ENCODE data around the gene SEMA3A. TPM values are rescaled to one million over a fixed set of nuclear protein-coding genes. Genes with fewer than 3 reads are reported as not detected.
"Not testable (repeated sequence)": the region's sequence is repeated elsewhere in the genome, so short reads cannot be mapped to it uniquely, and the experiment has no call there.

The SEMA3A gene
- total and polyA plus RNA-seq, 11 donors: 0.30 to 6.6 (median 1.4) TPM

DNA sequence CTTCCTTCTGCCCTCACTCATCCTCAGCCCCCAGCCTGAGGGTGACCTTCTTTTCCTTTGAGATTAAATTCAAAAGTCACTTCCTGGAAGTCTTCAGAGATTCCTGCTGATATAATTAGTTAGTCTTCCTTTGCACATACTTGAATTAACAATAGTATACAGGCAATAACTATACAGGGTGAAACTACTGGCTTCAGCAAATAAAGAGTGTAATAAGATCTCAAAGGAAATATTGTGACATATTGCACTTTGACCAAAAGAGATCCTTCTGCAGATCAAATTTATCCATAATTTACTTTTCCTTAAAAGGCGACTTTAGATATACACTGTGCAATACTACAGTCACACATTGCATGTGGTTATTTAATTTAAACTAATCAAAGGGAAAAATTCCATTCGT, 123.8 kb downstream of the SEMA3A start:
- ATAC-seq: no peak
- H3K4me1 ChIP-seq: no peaks in the 10 kb centered on the region
- WGBS, 4 donors: 53 to 67% (median 60%) methylated on average over 2 of the region's 2 CpGs
- H3K4me3 ChIP-seq: no peak overlapping the region
- intact Hi-C loops (cut with DNase I): no loop called here
- no peak overlapping the region for H3K27ac ChIP-seq
- H3K36me3 ChIP-seq: no peaks in the 10 kb centered on the region
- TF ChIP-seq POLR2A (IDR thresholded peaks at IDR 0.05): no peak
- TF ChIP-seq, protein P1, sequence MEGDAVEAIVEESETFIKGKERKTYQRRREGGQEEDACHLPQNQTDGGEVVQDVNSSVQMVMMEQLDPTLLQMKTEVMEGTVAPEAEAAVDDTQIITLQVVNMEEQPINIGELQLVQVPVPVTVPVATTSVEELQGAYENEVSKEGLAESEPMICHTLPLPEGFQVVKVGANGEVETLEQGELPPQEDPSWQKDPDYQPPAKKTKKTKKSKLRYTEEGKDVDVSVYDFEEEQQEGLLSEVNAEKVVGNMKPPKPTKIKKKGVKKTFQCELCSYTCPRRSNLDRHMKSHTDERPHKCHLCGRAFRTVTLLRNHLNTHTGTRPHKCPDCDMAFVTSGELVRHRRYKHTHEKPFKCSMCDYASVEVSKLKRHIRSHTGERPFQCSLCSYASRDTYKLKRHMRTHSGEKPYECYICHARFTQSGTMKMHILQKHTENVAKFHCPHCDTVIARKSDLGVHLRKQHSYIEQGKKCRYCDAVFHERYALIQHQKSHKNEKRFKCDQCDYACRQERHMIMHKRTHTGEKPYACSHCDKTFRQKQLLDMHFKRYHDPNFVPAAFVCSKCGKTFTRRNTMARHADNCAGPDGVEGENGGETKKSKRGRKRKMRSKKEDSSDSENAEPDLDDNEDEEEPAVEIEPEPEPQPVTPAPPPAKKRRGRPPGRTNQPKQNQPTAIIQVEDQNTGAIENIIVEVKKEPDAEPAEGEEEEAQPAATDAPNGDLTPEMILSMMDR (IDR thresholded peaks at IDR 0.05): no peak
- no peak for DNase-seq
- H3K9me3 ChIP-seq: no peaks in the 10 kb centered on the region
- H3K27me3 ChIP-seq: no peaks in the 10 kb centered on the region

DNA sequence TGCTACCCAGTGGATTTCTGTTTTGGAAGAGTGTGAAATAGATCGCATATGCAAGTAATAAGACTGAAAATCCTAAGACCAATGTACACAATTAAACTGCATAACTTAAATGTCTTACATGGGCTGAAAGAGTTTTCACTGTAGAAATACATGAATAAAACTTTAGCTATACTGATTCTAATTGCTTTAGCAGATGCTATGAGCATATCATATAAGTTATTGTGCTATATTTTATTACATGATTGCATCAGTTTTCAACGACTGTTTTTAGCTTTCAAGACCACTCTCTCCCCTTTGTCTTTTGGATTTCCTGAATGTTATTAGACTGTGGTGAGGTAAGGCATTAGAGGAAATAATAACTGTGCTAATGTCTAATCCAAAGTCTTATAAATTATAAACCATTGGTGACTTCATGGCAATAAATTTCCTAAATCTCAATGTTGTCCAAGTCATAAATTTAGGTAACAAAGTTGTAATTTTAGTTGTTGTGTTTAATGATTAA, 124.5 kb downstream of the SEMA3A start:
- Histone ChIP-seq H3K4me3 (no peak overlapping the region), H3K36me3 (no peaks in the 10 kb centered on the region), H3K27ac (no peak overlapping the region), H3K27me3 (no peaks in the 10 kb centered on the region), H3K9me3 (no peaks in the 10 kb centered on the region), H3K4me1 (no peaks in the 10 kb centered on the region)
- no peak for ATAC-seq
- DNase-seq: no peak
- intact Hi-C loops (cut with DNase I): no loop called here
- TF ChIP-seq, protein P1 (IDR thresholded peaks at IDR 0.05): no peak
- no peak for TF ChIP-seq POLR2A (IDR thresholded peaks at IDR 0.05)
- WGBS, 4 donors: 57 to 63% (median 60%) methylated on average over 2 of the region's 2 CpGs

- no peaks in the 10 kb centered on the region for H3K27me3 ChIP-seq
Observed at GRCh38 chr7:84069033-84069432, 125.6 kb downstream of the SEMA3A start.

DNA sequence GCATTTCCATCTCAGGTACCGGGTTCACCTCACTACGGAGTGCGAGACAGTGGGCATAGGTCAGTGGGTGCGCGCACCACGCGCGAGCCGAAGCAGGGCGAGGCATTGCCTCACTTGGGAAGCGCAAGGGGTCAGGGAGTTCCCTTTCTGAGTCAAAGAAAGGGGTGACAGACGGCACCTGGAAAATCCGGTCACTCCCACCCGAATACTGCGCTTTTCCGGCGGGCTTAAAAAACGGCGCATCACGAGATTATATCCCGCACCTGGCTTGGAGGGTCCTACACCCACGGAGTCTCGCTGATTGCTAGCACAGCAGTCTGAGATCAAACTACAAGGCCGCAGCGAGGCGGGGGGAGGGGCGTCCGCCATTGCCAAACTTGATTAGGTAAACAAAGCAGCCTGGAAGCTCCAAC, 132.1 kb downstream of the SEMA3A start:
- H3K4me3 ChIP-seq; ATAC-seq; DNase-seq; H3K4me1 ChIP-seq; intact Hi-C loops (cut with DNase I); H3K9me3 ChIP-seq; H3K27me3 ChIP-seq; H3K36me3 ChIP-seq; H3K27ac ChIP-seq: not testable (repeated sequence)
- WGBS, 4 donors: 95 to 98% (median 96%) methylated on average over 28 of the region's 28 CpGs

More at GRCh38 chr7:84069033-84069432, 125.6 kb downstream of the SEMA3A start:
- Histone ChIP-seq H3K36me3 (no peaks in the 10 kb centered on the region), H3K27ac (no peak overlapping the region), H3K9me3 (no peaks in the 10 kb centered on the region), H3K4me1 (no peaks in the 10 kb centered on the region), H3K4me3 (no peak overlapping the region)
- 7 to 13% (median 10%) methylated on average over 1 of the region's 1 CpG for WGBS, 4 donors
- intact Hi-C loops (cut with DNase I): no loop called here
- ATAC-seq: no peak
- DNase-seq: no peak
- TF ChIP-seq, protein P1 (IDR thresholded peaks at IDR 0.05): no peak
- TF ChIP-seq POLR2A (IDR thresholded peaks at IDR 0.05): no peak

GRCh38 chr7:84060760-84061261, 133.8 kb downstream of the SEMA3A start:
- intact Hi-C loops (cut with DNase I): no loop called here
- Histone ChIP-seq H3K4me1 (no peaks in the 10 kb centered on the region), H3K36me3 (no peaks in the 10 kb centered on the region), H3K27ac (no peak overlapping the region), H3K27me3 (no peaks in the 10 kb centered on the region), H3K9me3 (no peaks in the 10 kb centered on the region), H3K4me3 (no peak overlapping the region)
- 58 to 69% (median 61%) methylated on average over 4 of the region's 4 CpGs for WGBS, 4 donors
- ATAC-seq (no peak), DNase-seq (no peak)
- TF ChIP-seq POLR2A (IDR thresholded peaks at IDR 0.05): no peak
- TF ChIP-seq, protein P1 (IDR thresholded peaks at IDR 0.05): no peak

Measured in heart left ventricle (tissue), 16 donors.